Ascending aorta (tissue), 2 donors: Measurements from ENCODE around the gene APOC1. TPM values are rescaled to one million over a fixed set of nuclear protein-coding genes. Genes with fewer than 3 reads are reported as not detected.
"Not testable (repeated sequence)": the region's sequence is repeated elsewhere in the genome, so short reads cannot be mapped to it uniquely, and the experiment has no call there.

Experiments used
- DNase-seq, 2 donors: peaks; one replicate each; pipeline ENCODE4 v3.0.0-alpha.2; 2019; ENCODE audit warnings: low spot score in 2 of 2
- H3K27ac ChIP-seq, 2 donors: fragments of 200-600 bp; sonication (generic); one replicate each; pipeline ENCODE4 v1.5.1; 2016 to 2017; ENCODE audit warnings: mild to moderate bottlenecking in 1 of 2
- H3K27me3 ChIP-seq: fragments of 200-600 bp; sonication (generic); one replicate; pipeline ENCODE4 v1.5.1; 2017
- H3K36me3 ChIP-seq, 2 donors: fragments of 200-600 bp; sonication (generic); one replicate each; pipeline ENCODE4 v1.5.1; 2016
- H3K4me1 ChIP-seq, 2 donors: fragments of 200-600 bp; sonication (generic); one replicate each; pipeline ENCODE4 v1.5.1; 2016 to 2017; ENCODE audit warnings: mild to moderate bottlenecking in 1 of 2
- H3K4me3 ChIP-seq, 2 donors: fragments of 200-600 bp; sonication (generic); one replicate each; pipeline ENCODE4 v1.5.1; 2016 to 2017; ENCODE audit warnings: mild to moderate bottlenecking in 1 of 2
- H3K9me3 ChIP-seq, 2 donors: fragments of 200-600 bp; sonication (generic); one replicate each; pipeline ENCODE4 v1.5.1; 2016
- CTCF ChIP-seq, 3 experiments: fragments of 200-600 bp in 2 of 3; fragments of 450-650 bp in 1 of 3; sonication (generic) in 2 of 3; IDR thresholded peaks; one replicate each; pipeline ENCODE4 v1.5.1; 2016 to 2019; ENCODE audit warnings: antibody characterized with exemption in 3 of 3, mild to moderate bottlenecking in 1 of 3, moderate library complexity in 1 of 3
- intact Hi-C: fragments of 100-400 bp; cut with DNase I; formaldehyde crosslinking; loops from one replicate; pipeline ENCODE4 v1.15.1; 2023
- total RNA-seq: library from RNA; depleted of rRNA; stranded (reverse); fragments of >200 nt; gene quantifications from one replicate; pipeline ENCODE4 v1.1.0, GENCODE V29; 2016

APOC1 gene
- total RNA-seq, 1 donor from 2014 or later, result 17.0 TPM

GRCh38 chr19:44912854-44913253, 1.6 kb upstream of the APOC1 start:
- TF ChIP-seq CTCF (IDR thresholded peaks at IDR 0.05), result no peak
- intact Hi-C loops, result loop anchor here (5.0 kb wide), 1 partner anchor 124 kb away; the partner anchor contains the start of gene CLASRP
- Histone ChIP-seq H3K27ac (no peak overlapping the region), H3K4me3 (no peak overlapping the region), H3K36me3 (no peaks in the 10 kb centered on the region), H3K9me3 (no peaks in the 10 kb centered on the region), H3K27me3 (no peaks in the 10 kb centered on the region), H3K4me1 (no peaks in the 10 kb centered on the region)
- DNase-seq, result peak in 1 of 2 donors; percentile 26

- intact Hi-C loops, result loop anchor here (5.0 kb wide), 1 partner anchor 124 kb away; the partner anchor contains the start of gene CLASRP
- peak overlapping the region in 1 of 2 donors; percentile 63 for H3K4me3 ChIP-seq
- H3K27ac ChIP-seq, H3K27me3 ChIP-seq, DNase-seq, H3K36me3 ChIP-seq, H3K9me3 ChIP-seq, H3K4me1 ChIP-seq: not testable (repeated sequence)
Measured at GRCh38 chr19:44913512-44914432, 636 bp upstream of the APOC1 start.

- Histone ChIP-seq H3K36me3 (no peaks in the 10 kb centered on the region), H3K27me3 (no peaks in the 10 kb centered on the region), H3K4me3 (no peak overlapping the region), H3K4me1 (no peaks in the 10 kb centered on the region), H3K9me3 (no peaks in the 10 kb centered on the region), H3K27ac (no peak overlapping the region)
- intact Hi-C loops, result no loop called here
- TF ChIP-seq CTCF (IDR thresholded peaks at IDR 0.05), result no peak
- DNase-seq, result no peak
Measured at GRCh38 chr19:44924243-44924725, 9.9 kb downstream of the APOC1 start.

GRCh38 chr19:44925114-44925891, 10.9 kb downstream of the APOC1 start:
- Histone ChIP-seq H3K4me1 (no peaks in the 10 kb centered on the region), H3K27ac (peak overlapping the region in 1 of 2 donors; percentile 32), H3K4me3 (no peak overlapping the region), H3K9me3 (no peaks in the 10 kb centered on the region), H3K36me3 (no peaks in the 10 kb centered on the region), H3K27me3 (no peaks in the 10 kb centered on the region)
- peak; percentile 69 to 83 for DNase-seq
- intact Hi-C loops, result no loop called here
- no peak for TF ChIP-seq CTCF (IDR thresholded peaks at IDR 0.05)

GRCh38 chr19:44926245-44927077, 12.1 kb downstream of the APOC1 start:
- DNase-seq, intact Hi-C loops, H3K9me3 ChIP-seq, H3K27ac ChIP-seq, H3K4me1 ChIP-seq, H3K27me3 ChIP-seq, H3K36me3 ChIP-seq: not testable (repeated sequence)
- peak overlapping the region in 1 of 2 donors; percentile 42 for H3K4me3 ChIP-seq

- Histone ChIP-seq H3K27ac (no peak overlapping the region), H3K4me1 (no peaks in the 10 kb centered on the region), H3K9me3 (no peaks in the 10 kb centered on the region), H3K4me3 (no peak overlapping the region), H3K27me3 (no peaks in the 10 kb centered on the region), H3K36me3 (no peaks in the 10 kb centered on the region)
- intact Hi-C loops, result no loop called here
- TF ChIP-seq CTCF (IDR thresholded peaks at IDR 0.05), result no peak
- DNase-seq, result no peak
Measured at GRCh38 chr19:44927746-44928145, 13.3 kb downstream of the APOC1 start.
